ENCODE data around the gene PRR33.
"Not testable (repeated sequence)": the region's sequence is repeated elsewhere in the genome, so short reads cannot be mapped to it uniquely, and the experiment has no call there.

The PRR33 gene

GRCh38 chr11:1888811-1889210, 2.9 kb downstream of the PRR33 start:
- DNase-seq = no peak

- no peak for DNase-seq
Observed at GRCh38 chr11:1888347-1888753, 3.3 kb downstream of the PRR33 start.

GRCh38 chr11:1887451-1888346, 4.0 kb downstream of the PRR33 start:
- DNase-seq = no peak

GRCh38 chr11:1886551-1886950, 5.1 kb downstream of the PRR33 start:
- not testable (repeated sequence) for DNase-seq

GRCh38 chr11:1884303-1884700, 7.4 kb downstream of the PRR33 start:
- no peak for DNase-seq

GRCh38 chr11:1883346-1884302, 8.1 kb downstream of the PRR33 start:
- DNase-seq = no peak

GRCh38 chr11:1882265-1883238, 9.1 kb downstream of the PRR33 start:
- DNase-seq = peak; percentile 94

- DNase-seq = peak; percentile 92
Observed at GRCh38 chr11:1881442-1882264, 10.0 kb downstream of the PRR33 start.

- DNase-seq = peak; percentile 24
Observed at GRCh38 chr11:1880746-1881441, 10.8 kb downstream of the PRR33 start.

- DNase-seq = peak; percentile 91
Observed at GRCh38 chr11:1879941-1880720, 11.6 kb downstream of the PRR33 start.

GRCh38 chr11:1879342-1879940, 12.3 kb downstream of the PRR33 start:
- DNase-seq = peak; percentile 13

- DNase-seq = peak; percentile 90
Observed at GRCh38 chr11:1878137-1879031, 13.3 kb downstream of the PRR33 start.

- DNase-seq = peak; percentile 88
Observed at GRCh38 chr11:1877211-1878136, 14.2 kb downstream of the PRR33 start.

GRCh38 chr11:1876361-1877063, 15.2 kb downstream of the PRR33 start:
- peak; percentile 92 for DNase-seq

GRCh38 chr11:1875851-1876301, 15.8 kb downstream of the PRR33 start:
- peak; percentile 39 for DNase-seq

GRCh38 chr11:1875093-1875850, 16.4 kb downstream of the PRR33 start:
- DNase-seq = peak; percentile 63

Data from left hindlimb (tissue), 1 donor.